ENCODE results near the gene SYNGR3. TPM values are rescaled to one million over a fixed set of nuclear protein-coding genes. Genes with fewer than 3 reads are reported as not detected.

Gene SYNGR3
- total RNA-seq, 1 experiment from 2014 or later: 11.9 TPM

DNA sequence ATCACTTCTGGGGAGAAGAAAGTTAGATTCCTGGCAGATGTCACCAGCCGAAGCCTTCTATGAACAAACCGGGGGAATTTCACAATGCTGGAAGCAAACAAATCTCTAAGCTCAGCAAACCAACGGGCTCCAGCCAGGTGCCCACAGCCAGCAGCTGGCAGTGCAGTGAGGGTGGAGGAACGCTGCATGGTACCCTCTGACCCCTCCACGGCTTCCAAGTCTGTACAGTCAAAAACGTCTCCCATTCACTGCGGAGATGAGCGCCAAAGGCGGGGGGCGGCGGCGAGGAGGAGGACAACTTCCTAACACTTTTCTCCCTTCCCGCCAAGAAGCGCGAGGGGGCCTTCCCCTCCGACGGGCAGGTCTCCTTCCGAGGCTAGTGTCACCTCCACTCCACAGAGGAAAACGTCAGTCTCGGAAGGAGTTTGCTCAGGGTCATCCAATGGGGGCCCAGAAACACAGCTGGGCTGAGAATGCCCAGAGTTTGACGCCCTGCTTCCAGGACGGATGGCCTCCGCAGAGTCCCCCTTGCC is 18.9 kb downstream of the SYNGR3 start:
- Histone ChIP-seq H3K4ac (ENCODE audit: low read depth, low read length) (no peak overlapping the region), H3K27ac (ENCODE audit: insufficient read length, low read depth, low read length) (no peak overlapping the region), H3K23me2 (ENCODE audit: insufficient read length, low read depth, low read length, poor library complexity, severe bottlenecking) (peaks cover 11% of the 10 kb centered on the region), H3K27me3 (ENCODE audit: insufficient read depth, low read length) (no peaks in the 10 kb centered on the region), H3K9me3 (ENCODE audit: control insufficient read depth, low read depth, low read length) (no peaks in the 10 kb centered on the region), H3K9ac (ENCODE audit: extremely low read depth, insufficient read length, low read length) (peak overlapping the region; percentile 77), H2AK5ac (ENCODE audit: insufficient read length, low read length) (no peak overlapping the region), H3K56ac (ENCODE audit: insufficient read length, low read depth, low read length) (no peak overlapping the region), H3K14ac (ENCODE audit: insufficient read depth, low read length) (no peak overlapping the region), H3K79me2 (ENCODE audit: insufficient read depth, low read length) (peaks cover 26% of the 10 kb centered on the region; the same call in 1 of the 2 replicates), H3K4me1 (ENCODE audit: insufficient read depth, low read length) (peaks cover 6% of the 10 kb centered on the region; the same call in 1 of the 2 replicates), H2BK12ac (ENCODE audit: insufficient read length, low read depth, low read length) (no peak overlapping the region), H4K20me1 (ENCODE audit: control insufficient read depth, insufficient read depth, insufficient read length) (no peaks in the 10 kb centered on the region), H2BK5ac (ENCODE audit: insufficient read length, low read length) (no peak overlapping the region), H3K4me2 (ENCODE audit: insufficient read depth, insufficient read length, low read length) (peak overlapping the region; percentile 73), H2BK15ac (ENCODE audit: low read depth, low read length) (no peak overlapping the region), H3T11ph (ENCODE audit: low read length) (no peak overlapping the region), H2AFZ (ENCODE audit: low read length) (no peak overlapping the region), H3K18ac (ENCODE audit: insufficient read length, low read depth, low read length) (no peak overlapping the region), H4K91ac (ENCODE audit: insufficient read length, low read depth, low read length) (no peak overlapping the region), H3K23ac (ENCODE audit: insufficient read length, low read depth, low read length) (no peak overlapping the region), H4K8ac (replicated peaks; ENCODE audit: insufficient read length, low read depth, low read length) (no peak overlapping the region), H3K79me1 (ENCODE audit: insufficient read depth, low read depth, low read length, poor library complexity, severe bottlenecking) (peaks cover 21% of the 10 kb centered on the region), H2BK20ac (ENCODE audit: low read depth, low read length, poor library complexity, severe bottlenecking) (no peak overlapping the region), H4K5ac (ENCODE audit: insufficient read length, low read depth, low read length) (no peak overlapping the region), H2BK120ac (ENCODE audit: low read depth, low read length, poor library complexity, severe bottlenecking) (no peak overlapping the region)
- WGBS (ENCODE audit: extremely low coverage, insufficient read length, low lambda C conversion rate): no CpG with 5 or more reads among the region's 23 CpGs
- peaks cover 22 to 36% of the 10 kb centered on the region in 2 experiments for H3K4me1 Mint-ChIP-seq
- TF ChIP-seq, protein P1, sequence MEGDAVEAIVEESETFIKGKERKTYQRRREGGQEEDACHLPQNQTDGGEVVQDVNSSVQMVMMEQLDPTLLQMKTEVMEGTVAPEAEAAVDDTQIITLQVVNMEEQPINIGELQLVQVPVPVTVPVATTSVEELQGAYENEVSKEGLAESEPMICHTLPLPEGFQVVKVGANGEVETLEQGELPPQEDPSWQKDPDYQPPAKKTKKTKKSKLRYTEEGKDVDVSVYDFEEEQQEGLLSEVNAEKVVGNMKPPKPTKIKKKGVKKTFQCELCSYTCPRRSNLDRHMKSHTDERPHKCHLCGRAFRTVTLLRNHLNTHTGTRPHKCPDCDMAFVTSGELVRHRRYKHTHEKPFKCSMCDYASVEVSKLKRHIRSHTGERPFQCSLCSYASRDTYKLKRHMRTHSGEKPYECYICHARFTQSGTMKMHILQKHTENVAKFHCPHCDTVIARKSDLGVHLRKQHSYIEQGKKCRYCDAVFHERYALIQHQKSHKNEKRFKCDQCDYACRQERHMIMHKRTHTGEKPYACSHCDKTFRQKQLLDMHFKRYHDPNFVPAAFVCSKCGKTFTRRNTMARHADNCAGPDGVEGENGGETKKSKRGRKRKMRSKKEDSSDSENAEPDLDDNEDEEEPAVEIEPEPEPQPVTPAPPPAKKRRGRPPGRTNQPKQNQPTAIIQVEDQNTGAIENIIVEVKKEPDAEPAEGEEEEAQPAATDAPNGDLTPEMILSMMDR (conservative IDR thresholded peaks at IDR 0.05): no peak
- peaks cover 5 to 16% (median 12%) of the 10 kb centered on the region in 3 experiments for H3K36me3 Mint-ChIP-seq (ENCODE audit: insufficient read depth in 1 of 3, low read depth in 3 of 3)
- no peak for DNase-seq
- no peaks in the 10 kb centered on the region; the same call in 1 of the 2 replicates for H3K27me3 Mint-ChIP-seq (ENCODE audit: low read depth)
- peak overlapping the region; percentile 78 to 81 for H3K4me3 Mint-ChIP-seq
- H3K9me3 Mint-ChIP-seq: no peaks in the 10 kb centered on the region; a peak in 1 of 5 replicates
- H3K27ac Mint-ChIP-seq: no peak overlapping the region; a peak in 1 of 7 replicates
